Caco-2 (cell line): Measurements from ENCODE around the gene C4orf36. TPM values are rescaled to one million over a fixed set of nuclear protein-coding genes. Genes with fewer than 3 reads are reported as not detected.

ENCODE experiments used
- BruUV-seq: library from RNA; stranded (reverse); fragments of 400-500 nt; replicated peaks from 2 replicates; lab custom pipeline; 2021; lab: Mats Ljungman, UMichigan
- CTCF ChIA-PET: fragments of 300-600 bp; sonication (Branson Sonifier 250); formaldehyde crosslinking; loops from one replicate; lab custom pipeline; 2022; ENCODE audit warnings: antibody characterized with exemption; lab: Charles Lee
- POLR2A ChIA-PET: fragments of 300-600 bp; sonication (Branson Sonifier 250); formaldehyde crosslinking; loops from one replicate; lab custom pipeline; 2022; ENCODE audit warnings: antibody characterized with exemption; lab: Charles Lee
- DNase-seq, 2 experiments: peaks; one replicate each; pipeline versions ENCODE4 v3.0.0 to v3.0.0-alpha.2; 2020 to 2022
- H3K27me3 ChIP-seq: replicated peaks from 2 replicates; pipeline ENCODE4 v1.6.0; 2011; ENCODE audit warnings: low read length; ENCODE audit not compliant: control insufficient read depth, insufficient read depth
- H3K36me3 ChIP-seq: 2 replicates; pipeline ENCODE4 v1.5.1; 2011; ENCODE audit warnings: low read length; ENCODE audit not compliant: control insufficient read depth, insufficient read depth
- H3K4me1 ChIP-seq: fragments of 250-450 bp; sonication (Bioruptor Pico); 2 replicates; pipeline ENCODE4 v1.5.1; 2020; ENCODE audit warnings: mild to moderate bottlenecking
- H3K4me3 ChIP-seq: 2 replicates; pipeline ENCODE4 v1.5.1; 2011; ENCODE audit warnings: low read depth, mild to moderate bottlenecking, control low read depth, low read length
- H3K9me3 ChIP-seq: fragments of 250-450 bp; sonication (Bioruptor Pico); 2 replicates; pipeline ENCODE4 v1.5.1; 2020; ENCODE audit warnings: mild to moderate bottlenecking, moderate library complexity
- H3K27ac Mint-ChIP-seq: one replicate; pipeline ENCODE4 v1.8.0; 2022; ENCODE audit warnings: mixed read lengths; ENCODE audit not compliant: unreplicated experiment
- H3K27me3 Mint-ChIP-seq: one replicate; pipeline ENCODE4 v1.8.0; 2022; ENCODE audit warnings: mixed read lengths; ENCODE audit not compliant: insufficient read depth, unreplicated experiment
- H3K36me3 Mint-ChIP-seq: one replicate; pipeline ENCODE4 v1.8.0; 2022; ENCODE audit warnings: mild to moderate bottlenecking, mixed read lengths; ENCODE audit not compliant: insufficient read depth, unreplicated experiment
- H3K4me1 Mint-ChIP-seq: one replicate; pipeline ENCODE4 v1.8.0; 2022; ENCODE audit warnings: low read depth, mixed read lengths; ENCODE audit not compliant: unreplicated experiment
- H3K4me3 Mint-ChIP-seq: one replicate; pipeline ENCODE4 v1.8.0; 2022; ENCODE audit warnings: mild to moderate bottlenecking, moderate library complexity, mixed read lengths; ENCODE audit not compliant: unreplicated experiment
- H3K9me3 Mint-ChIP-seq: one replicate; pipeline ENCODE4 v1.8.0; 2022; ENCODE audit warnings: mixed read lengths; ENCODE audit not compliant: unreplicated experiment
- intact Hi-C: fragments of 100-400 bp; cut with micrococcal nuclease; formaldehyde crosslinking; loops from one replicate; pipeline ENCODE4 v1.10.0; 2022; ENCODE audit not compliant: unreplicated experiment
- total RNA-seq: library from RNA; stranded (reverse); gene quantifications from 2 replicates; pipeline ENCODE4 v1.2.3, GENCODE V29; 2022
- TF ChIP-seq, protein P1 (sequence below), 2 experiments: fragments of 200-600 bp in 1 of 2; IDR thresholded peaks; 1 replicate in 1 of 2; 2 replicates in 1 of 2; pipeline versions ENCODE4 v1.5.1 to v1.8.0; 2011 to 2022; ENCODE audit warnings: antibody characterized with exemption in 1 of 2, control low read depth in 1 of 2, inconsistent platforms in 1 of 2, low read depth in 1 of 2, low read length in 1 of 2, mild to moderate bottlenecking in 1 of 2, moderate library complexity in 1 of 2; ENCODE audit not compliant: insufficient read depth in 1 of 2, severe bottlenecking in 1 of 2, unreplicated experiment in 1 of 2

Gene C4orf36
- total RNA-seq, 1 experiment from 2014 or later: 2.2 TPM

DNA sequence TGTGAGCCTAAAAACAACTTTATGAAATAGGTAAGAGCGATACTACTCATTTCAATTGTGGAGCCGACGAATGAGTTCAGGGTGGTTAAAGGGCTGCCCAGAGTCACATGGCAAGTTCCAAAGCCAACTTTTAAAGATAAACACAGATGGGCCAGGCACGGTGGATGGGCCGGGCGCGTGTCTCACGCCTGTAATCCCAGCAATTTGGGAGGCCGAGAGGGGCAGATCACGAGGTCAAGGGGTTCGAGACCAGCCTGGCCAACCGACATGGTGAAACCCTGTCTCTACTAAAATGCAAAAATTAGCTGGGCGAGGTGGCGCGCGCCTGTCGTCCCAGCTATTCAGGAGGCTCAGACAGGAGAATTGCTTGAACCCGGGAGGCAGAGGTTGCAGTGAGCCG is 914 bp upstream of the C4orf36 start:
- no peaks in the 10 kb centered on the region for H3K9me3 ChIP-seq
- no peak overlapping the region for H3K27ac Mint-ChIP-seq
- CTCF ChIA-PET: interaction anchor here (1.1 to 1.2 kb wide), 2 partner anchors 394 to 397 kb away, joined by 3 to 4 read pairs; no protein-coding TSS in a partner anchor

DNA sequence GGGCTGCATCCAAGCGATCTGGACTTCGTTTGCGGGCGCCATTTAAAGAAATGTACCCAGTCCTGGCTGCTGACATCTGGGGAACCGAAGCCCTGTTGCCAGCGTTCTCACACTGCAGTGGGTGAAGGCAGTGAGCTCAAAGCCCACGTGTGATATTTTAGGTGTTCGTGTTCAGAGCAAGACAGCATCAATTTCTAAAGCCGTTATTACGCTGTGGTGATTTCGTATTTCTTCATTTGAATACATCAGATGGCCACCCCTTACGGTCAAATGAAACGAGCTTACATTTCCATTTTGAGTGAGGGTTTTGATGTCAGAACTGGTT is 376 bp upstream of the C4orf36 start:
- Histone ChIP-seq H3K4me1 (no peaks in the 10 kb centered on the region), H3K4me3 (peak overlapping the region; percentile 72), H3K27me3 (no peaks in the 10 kb centered on the region), H3K9me3 (no peaks in the 10 kb centered on the region), H3K36me3 (no peaks in the 10 kb centered on the region)
- Mint-ChIP-seq H3K4me1 (peaks cover 6% of the 10 kb centered on the region), H3K27ac (peak overlapping the region; percentile 88), H3K9me3 (no peaks in the 10 kb centered on the region), H3K27me3 (no peaks in the 10 kb centered on the region), H3K36me3 (no peaks in the 10 kb centered on the region), H3K4me3 (peak overlapping the region; percentile 80)
- TF ChIP-seq, protein P1, sequence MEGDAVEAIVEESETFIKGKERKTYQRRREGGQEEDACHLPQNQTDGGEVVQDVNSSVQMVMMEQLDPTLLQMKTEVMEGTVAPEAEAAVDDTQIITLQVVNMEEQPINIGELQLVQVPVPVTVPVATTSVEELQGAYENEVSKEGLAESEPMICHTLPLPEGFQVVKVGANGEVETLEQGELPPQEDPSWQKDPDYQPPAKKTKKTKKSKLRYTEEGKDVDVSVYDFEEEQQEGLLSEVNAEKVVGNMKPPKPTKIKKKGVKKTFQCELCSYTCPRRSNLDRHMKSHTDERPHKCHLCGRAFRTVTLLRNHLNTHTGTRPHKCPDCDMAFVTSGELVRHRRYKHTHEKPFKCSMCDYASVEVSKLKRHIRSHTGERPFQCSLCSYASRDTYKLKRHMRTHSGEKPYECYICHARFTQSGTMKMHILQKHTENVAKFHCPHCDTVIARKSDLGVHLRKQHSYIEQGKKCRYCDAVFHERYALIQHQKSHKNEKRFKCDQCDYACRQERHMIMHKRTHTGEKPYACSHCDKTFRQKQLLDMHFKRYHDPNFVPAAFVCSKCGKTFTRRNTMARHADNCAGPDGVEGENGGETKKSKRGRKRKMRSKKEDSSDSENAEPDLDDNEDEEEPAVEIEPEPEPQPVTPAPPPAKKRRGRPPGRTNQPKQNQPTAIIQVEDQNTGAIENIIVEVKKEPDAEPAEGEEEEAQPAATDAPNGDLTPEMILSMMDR (IDR thresholded peaks at IDR 0.05; ENCODE audit: insufficient read depth in 1 of 2, low read depth in 1 of 2, low read length in 1 of 2, severe bottlenecking in 1 of 2, unreplicated experiment in 1 of 2): no peak
- BruUV-seq: no TSS peak
- POLR2A ChIA-PET: interaction anchor here (0.6 kb wide), 1 partner anchor 288 kb away, joined by 3 read pairs; no protein-coding TSS in a partner anchor
- no peak for DNase-seq
- CTCF ChIA-PET: interaction anchor here (0.6 to 1.2 kb wide), 3 partner anchors 232 to 396 kb away, joined by 3 to 4 read pairs (median 3); no protein-coding TSS in a partner anchor
- intact Hi-C loops: loop anchor here (5.0 kb wide), 2 partner anchors 35 to 100 kb away; no protein-coding TSS in a partner anchor

More for the DNA sequence above, 914 bp upstream of the C4orf36 start:
- Histone ChIP-seq H3K4me3 (no peak overlapping the region), H3K4me1 (no peaks in the 10 kb centered on the region), H3K27me3 (no peaks in the 10 kb centered on the region), H3K36me3 (no peaks in the 10 kb centered on the region)
- Mint-ChIP-seq H3K36me3 (no peaks in the 10 kb centered on the region), H3K4me1 (peaks cover 6% of the 10 kb centered on the region), H3K9me3 (no peaks in the 10 kb centered on the region), H3K4me3 (peak overlapping the region; percentile 80), H3K27me3 (no peaks in the 10 kb centered on the region)
- BruUV-seq: no TSS peak
- TF ChIP-seq, protein P1 (IDR thresholded peaks at IDR 0.05; ENCODE audit: insufficient read depth in 1 of 2, low read depth in 1 of 2, low read length in 1 of 2, severe bottlenecking in 1 of 2, unreplicated experiment in 1 of 2): no peak
- DNase-seq: no peak
- intact Hi-C loops: loop anchor here (5.0 kb wide), 2 partner anchors 36 to 101 kb away; no protein-coding TSS in a partner anchor
- POLR2A ChIA-PET: interaction anchor here (0.6 kb wide), 1 partner anchor 288 kb away, joined by 3 read pairs; no protein-coding TSS in a partner anchor

DNA sequence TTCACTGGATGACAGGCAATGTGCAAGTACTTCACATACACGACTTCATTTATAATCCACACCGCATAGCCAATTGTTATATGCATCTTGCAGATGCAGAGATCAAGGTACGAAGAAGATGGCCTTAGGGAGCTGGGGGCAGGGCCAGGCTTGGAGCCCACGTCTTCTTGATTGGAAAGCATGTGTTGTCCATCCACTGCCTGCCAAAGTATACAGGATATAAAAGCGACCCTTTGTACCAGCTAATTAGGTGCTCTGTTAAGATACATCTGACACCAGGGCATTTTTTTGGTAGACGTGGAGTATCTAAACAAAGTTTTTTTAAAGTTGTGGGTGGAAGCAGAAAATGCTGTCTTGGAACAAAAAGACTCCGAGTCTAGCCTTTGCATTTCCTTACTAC is 1.4 kb downstream of the C4orf36 start:
- no peaks in the 10 kb centered on the region for H3K36me3 Mint-ChIP-seq
- no peak overlapping the region for H3K4me3 ChIP-seq
- ChIA-PET POLR2A (no interaction called here), CTCF (no interaction called here)
- H3K27me3 Mint-ChIP-seq: no peaks in the 10 kb centered on the region
- H3K27ac Mint-ChIP-seq: peak overlapping the region; percentile 88
- intact Hi-C loops: loop anchor here (5.0 kb wide), 2 partner anchors 33 to 98 kb away; no protein-coding TSS in a partner anchor
- H3K9me3 Mint-ChIP-seq: no peaks in the 10 kb centered on the region
- H3K36me3 ChIP-seq: no peaks in the 10 kb centered on the region
- no peak for DNase-seq
- peak overlapping the region; percentile 80 for H3K4me3 Mint-ChIP-seq
- H3K4me1 Mint-ChIP-seq: peaks cover 6% of the 10 kb centered on the region
- BruUV-seq: no TSS peak
- H3K27me3 ChIP-seq: no peaks in the 10 kb centered on the region
- no peaks in the 10 kb centered on the region for H3K9me3 ChIP-seq
- H3K4me1 ChIP-seq: no peaks in the 10 kb centered on the region
- TF ChIP-seq, protein P1 (IDR thresholded peaks at IDR 0.05; ENCODE audit: insufficient read depth in 1 of 2, low read depth in 1 of 2, low read length in 1 of 2, severe bottlenecking in 1 of 2, unreplicated experiment in 1 of 2): no peak
